H1 (cell line): ENCODE measurements around the gene CACFD1. TPM values are rescaled to one million over a fixed set of nuclear protein-coding genes. Genes with fewer than 3 reads are reported as not detected.

Experiments
- CTCF ChIA-PET: fragments of 300-600 bp; sonication (Branson Sonifier 250); formaldehyde crosslinking; loops from one replicate; lab custom pipeline; 2021; ENCODE audit not compliant: partially characterized antibody; lab: Charles Lee
- POLR2A ChIA-PET: fragments of 300-600 bp; sonication (Branson Sonifier 250); formaldehyde crosslinking; loops from one replicate; lab custom pipeline; 2021; ENCODE audit warnings: inconsistent platforms; ENCODE audit not compliant: partially characterized antibody; lab: Charles Lee
- DNase-seq, 2 experiments: peaks; one replicate each; pipeline versions ENCODE4 v3.0.0 to v3.0.0-alpha.2; 2010 to 2022; ENCODE audit warnings: low spot score in 2 of 2, low read depth in 1 of 2, mixed read lengths in 1 of 2
- FAIRE-seq: peaks from 2 replicates; lab custom pipeline; 2011; peaks lifted over from hg19 to GRCh38; lab: Jason Lieb, UNC
- H2AFZ ChIP-seq: 2 replicates; pipeline ENCODE4 v1.8.1; 2012; ENCODE audit warnings: low read length, inconsistent platforms
- H2AK5ac ChIP-seq: 2 replicates; pipeline ENCODE4 v1.6.1; 2013; ENCODE audit warnings: low read depth, low read length
- H2BK120ac ChIP-seq: replicated peaks from 2 replicates; pipeline ENCODE3; 2013; ENCODE audit warnings: low read depth, low read length, inconsistent platforms
- H2BK12ac ChIP-seq: 2 replicates; pipeline ENCODE4 v1.6.1; 2013; ENCODE audit warnings: low read depth, low read length
- H2BK15ac ChIP-seq: 2 replicates; pipeline ENCODE4 v1.6.1; 2013; ENCODE audit warnings: low read length
- H2BK20ac ChIP-seq: 2 replicates; pipeline ENCODE4 v1.6.1; 2013; ENCODE audit warnings: low read length
- H2BK5ac ChIP-seq: 2 replicates; pipeline ENCODE4 v1.6.1; 2013; ENCODE audit warnings: low read depth, low read length
- H3K14ac ChIP-seq: 2 replicates; pipeline ENCODE4 v1.6.1; 2013; ENCODE audit warnings: inconsistent platforms; ENCODE audit not compliant: insufficient read length
- H3K18ac ChIP-seq: 2 replicates; pipeline ENCODE4 v1.6.1; 2013; ENCODE audit warnings: low read length; ENCODE audit errors: extremely low read depth
- H3K23ac ChIP-seq: 2 replicates; pipeline ENCODE4 v1.6.1; 2013; ENCODE audit warnings: inconsistent platforms; ENCODE audit not compliant: insufficient read length
- H3K23me2 ChIP-seq: 2 replicates; pipeline ENCODE4 v1.6.1; 2013; ENCODE audit warnings: low read depth, low read length
- H3K27ac ChIP-seq: 2 replicates; pipeline ENCODE4 v1.6.1; 2011; ENCODE audit warnings: low read depth, low read length, inconsistent platforms
- H3K27me3 ChIP-seq, 4 experiments: replicated peaks in 1 of 4; 1 replicate in 1 of 4; 2 replicates in 3 of 4; pipeline versions ENCODE4 v1.6.1 to v1.8.1; 2011 to 2013; ENCODE audit warnings: low read length in 3 of 4, mild to moderate bottlenecking in 3 of 4, inconsistent platforms in 2 of 4, mixed read lengths in 2 of 4, moderate library complexity in 1 of 4; ENCODE audit not compliant: control insufficient read depth in 3 of 4, insufficient read depth in 3 of 4; ENCODE audit errors: extremely low read depth in 1 of 4
- H3K36me3 ChIP-seq, 4 experiments: 2 replicates each; pipeline versions ENCODE4 v1.6.1 to v1.8.1; 2011 to 2013; ENCODE audit warnings: mild to moderate bottlenecking in 4 of 4, low read length in 3 of 4, moderate library complexity in 2 of 4, control low read depth in 1 of 4, inconsistent platforms in 1 of 4; ENCODE audit not compliant: insufficient read depth in 4 of 4, control insufficient read depth in 2 of 4
- H3K4ac ChIP-seq: replicated peaks from 2 replicates; pipeline ENCODE3; 2013; ENCODE audit warnings: low read length, low read depth, mixed read lengths, inconsistent platforms; ENCODE audit not compliant: insufficient read length
- H3K4me1 ChIP-seq, 4 experiments: replicated peaks in 1 of 4; 1 replicate in 1 of 4; 2 replicates in 3 of 4; pipeline versions ENCODE4 v1.6.1 to v1.8.1; 2011 to 2013; ENCODE audit warnings: low read length in 3 of 4, inconsistent platforms in 2 of 4, mixed read lengths in 1 of 4; ENCODE audit not compliant: insufficient read depth in 4 of 4, control insufficient read depth in 3 of 4
- H3K4me2 ChIP-seq, 2 experiments: 2 replicates each; pipeline versions ENCODE4 v1.6.1 to v1.8.1; 2011 to 2013; ENCODE audit warnings: low read depth in 2 of 2, low read length in 2 of 2, control low read depth in 1 of 2, inconsistent platforms in 1 of 2, mild to moderate bottlenecking in 1 of 2; ENCODE audit not compliant: insufficient read depth in 1 of 2
- H3K4me3 ChIP-seq, 4 experiments: fragments of 200-600, 300-600 bp in 1 of 4; sonication (generic), shearing (Covaris generic), sonication (Bioruptor Twin) in 1 of 4; 2 replicates each; pipeline versions ENCODE4 v1.5.1 to v1.8.1; 2011 to 2016; ENCODE audit warnings: low read length in 4 of 4, low read depth in 3 of 4, control low read depth in 2 of 4, inconsistent platforms in 2 of 4, mild to moderate bottlenecking in 2 of 4, mixed read lengths in 1 of 4, moderate library complexity in 1 of 4; ENCODE audit not compliant: insufficient read depth in 2 of 4; ENCODE audit errors: extremely low read depth in 1 of 4
- H3K56ac ChIP-seq: replicated peaks from 2 replicates; pipeline ENCODE3; 2013; ENCODE audit warnings: low read depth, mild to moderate bottlenecking, mixed read lengths, low read length, inconsistent platforms; ENCODE audit not compliant: insufficient read length
- H3K79me1 ChIP-seq: 2 replicates; pipeline ENCODE4 v1.6.1; 2013; ENCODE audit warnings: low read depth, low read length, control low read depth
- H3K79me2 ChIP-seq, 2 experiments: 2 replicates each; pipeline versions ENCODE4 v1.6.1 to v1.8.1; 2012 to 2013; ENCODE audit warnings: low read length in 2 of 2, mild to moderate bottlenecking in 2 of 2, inconsistent platforms in 1 of 2; ENCODE audit not compliant: insufficient read depth in 2 of 2, control insufficient read depth in 1 of 2
- H3K9ac ChIP-seq, 4 experiments: replicated peaks in 1 of 4; 1 replicate in 1 of 4; 2 replicates in 3 of 4; pipeline versions ENCODE4 v1.6.1 to v1.8.1; 2011 to 2013; ENCODE audit warnings: low read depth in 3 of 4, low read length in 3 of 4, control low read depth in 2 of 4, mild to moderate bottlenecking in 2 of 4, moderate library complexity in 2 of 4, inconsistent platforms in 1 of 4; ENCODE audit errors: extremely low read depth in 1 of 4
- H3K9me3 ChIP-seq, 2 experiments: 2 replicates each; pipeline versions ENCODE4 v1.6.1 to v1.8.1; 2012 to 2013; ENCODE audit warnings: mild to moderate bottlenecking in 2 of 2, moderate library complexity in 2 of 2, control low read depth in 1 of 2, inconsistent platforms in 1 of 2, low read depth in 1 of 2, low read length in 1 of 2, mixed read lengths in 1 of 2; ENCODE audit not compliant: insufficient read depth in 2 of 2
- H4K20me1 ChIP-seq, 2 experiments: replicated peaks in 1 of 2; 2 replicates each; pipeline versions ENCODE3 to v1.8.1; 2011 to 2013; ENCODE audit warnings: inconsistent platforms in 2 of 2, low read length in 2 of 2, mild to moderate bottlenecking in 1 of 2; ENCODE audit not compliant: insufficient read depth in 2 of 2, control insufficient read depth in 1 of 2
- H4K5ac ChIP-seq: 2 replicates; pipeline ENCODE4 v1.6.1; 2013; ENCODE audit warnings: low read length, low read depth, mixed read lengths, inconsistent platforms; ENCODE audit not compliant: insufficient read length
- H4K8ac ChIP-seq: 2 replicates; pipeline ENCODE4 v1.8.0; 2013; ENCODE audit warnings: mild to moderate bottlenecking, moderate library complexity, low read length, inconsistent platforms; ENCODE audit not compliant: insufficient read depth; ENCODE audit errors: extremely low read depth
- H4K91ac ChIP-seq: replicated peaks from 2 replicates; pipeline ENCODE3; 2013; ENCODE audit warnings: low read length, mixed read lengths, inconsistent platforms; ENCODE audit not compliant: insufficient read length
- ASH2L ChIP-seq: fragments of 200-600, 300-600 bp; sonication (generic); IDR thresholded peaks from one replicate; pipeline ENCODE4 v1.7.1; 2017; ENCODE audit warnings: low read length
- ATF2 ChIP-seq: IDR thresholded peaks from 2 replicates; pipeline ENCODE4 v1.6.1; 2012; ENCODE audit warnings: low read length, inconsistent platforms
- BACH1 ChIP-seq: IDR thresholded peaks from 2 replicates; pipeline ENCODE4 v1.6.1; 2012; ENCODE audit warnings: low read length, improper control_type of control experiment
- CBX5 ChIP-seq: fragments of 300-800, 300-1000 bp; sonication (generic); IDR thresholded peaks from 2 replicates; pipeline ENCODE4 v1.7.1; 2016; ENCODE audit warnings: antibody characterized with exemption, low read length, low read depth
- CTBP2 ChIP-seq: IDR thresholded peaks from 2 replicates; pipeline ENCODE4 v1.7.0; 2011; ENCODE audit warnings: borderline replicate concordance, mild to moderate bottlenecking, moderate library complexity, mixed read lengths, low read length; ENCODE audit not compliant: insufficient read depth, insufficient read length
- HDAC2 ChIP-seq, 2 experiments: fragments of 300-600 bp in 1 of 2; sonication (generic) in 1 of 2; IDR thresholded peaks; 2 replicates each; pipeline ENCODE4 v1.6.1; 2011 to 2012; ENCODE audit warnings: low read depth in 2 of 2, low read length in 2 of 2, mild to moderate bottlenecking in 2 of 2, moderate library complexity in 2 of 2, borderline replicate concordance in 1 of 2, inconsistent platforms in 1 of 2
- POLR2A ChIP-seq, 2 experiments: IDR thresholded peaks; 1 replicate in 1 of 2; 2 replicates in 1 of 2; pipeline ENCODE4 v1.6.1; 2011; ENCODE audit warnings: low read depth in 2 of 2, low read length in 2 of 2, mild to moderate bottlenecking in 2 of 2; ENCODE audit errors: control extremely low read depth in 1 of 2
- POU5F1 ChIP-seq: IDR thresholded peaks from 2 replicates; pipeline ENCODE4 v1.6.1; 2011; ENCODE audit warnings: low read depth, mild to moderate bottlenecking, low read length, moderate library complexity
- SAP30 ChIP-seq: fragments of 300-600 bp; sonication (generic); IDR thresholded peaks from 2 replicates; pipeline ENCODE4 v1.7.1; 2012; ENCODE audit warnings: low read length, moderate library complexity, mild to moderate bottlenecking, inconsistent platforms; ENCODE audit not compliant: insufficient read depth, insufficient replicate concordance
- SP1 ChIP-seq: IDR thresholded peaks from 2 replicates; pipeline ENCODE4 v1.6.1; 2011; ENCODE audit warnings: low read depth, low read length
- TCF12 ChIP-seq: IDR thresholded peaks from 2 replicates; pipeline ENCODE4 v1.6.1; 2011; ENCODE audit warnings: low read depth, mild to moderate bottlenecking, low read length
- YY1 ChIP-seq: IDR thresholded peaks from 2 replicates; pipeline ENCODE4 v1.6.1; 2011; ENCODE audit warnings: low read depth, mild to moderate bottlenecking, low read length
- ZNF274 ChIP-seq: IDR thresholded peaks from 2 replicates; pipeline ENCODE4 v1.7.0; 2012; ENCODE audit warnings: low read length, borderline replicate concordance; ENCODE audit errors: extremely low read depth
- WGBS, 2 experiments: shearing (Covaris generic) in 1 of 2; methylation state at CpG; one replicate each; pipeline versions ENCODE4 v1.1.6 to v1.1.7; 2013 to 2015; ENCODE audit warnings: low lambda C conversion rate in 2 of 2, mixed read lengths in 2 of 2, inconsistent platforms in 1 of 2, low coverage in 1 of 2, missing lambda C conversion rate in 1 of 2; ENCODE audit not compliant: insufficient replicate concordance in 2 of 2, insufficient coverage in 1 of 2, insufficient read length in 1 of 2; ENCODE audit errors: extremely low coverage in 1 of 2, missing lambda C conversion rate in 1 of 2; 5-methylcytosine and 5-hydroxymethylcytosine counted together
- polyA plus RNA-seq, 7 experiments: library from polyadenylated mRNA; depleted of rRNA in 3 of 7; stranded (reverse) in 5 of 7; unstranded in 2 of 7; fragments of >200 nt in 5 of 7; fragments of 200-250 nt in 2 of 7; gene quantifications; 1 replicate in 5 of 7; 2 replicates in 1 of 7; 4 replicates in 1 of 7; pipeline versions ENCODE4 v1.2.1 to v1.2.3, GENCODE V29; 2011 to 2013; ENCODE audit warnings: missing spikeins in 2 of 7, mixed read lengths in 2 of 7
- total RNA-seq: library from RNA; stranded (reverse); fragmentation: NEBNext Ultra II Directional; extraction: Animal tissue kit (Norgen Biotek cat#: 25700); gene quantifications from 2 replicates; pipeline ENCODE4 v1.2.1, GENCODE V29; 2021

The CACFD1 gene
- total and polyA plus RNA-seq, 2 of the 8 experiments (the other 6 are each of a cell fraction or from before 2014, with no cell fraction given) = 13.4 to 15.5 TPM

- Histone ChIP-seq H3K4ac (no peak overlapping the region), H2AK5ac (no peak overlapping the region), H3K9ac (no peak overlapping the region), H4K5ac (no peak overlapping the region), H3K56ac (no peak overlapping the region), H3K23ac (no peak overlapping the region), H3K27me3 (no peaks in the 10 kb centered on the region), H2AFZ (no peak overlapping the region), H2BK15ac (no peak overlapping the region), H3K4me3 (no peak overlapping the region), H2BK20ac (no peak overlapping the region), H3K18ac (no peak overlapping the region), H2BK5ac (no peak overlapping the region), H2BK12ac (no peak overlapping the region), H3K27ac (no peak overlapping the region), H2BK120ac (no peak overlapping the region), H3K79me1 (no peaks in the 10 kb centered on the region), H3K9me3 (no peaks in the 10 kb centered on the region), H4K8ac (no peak overlapping the region), H4K20me1 (peaks cover 0 to 4% of the 10 kb centered on the region in 2 experiments), H3K4me1 (no peaks in the 10 kb centered on the region), H3K14ac (no peak overlapping the region), H3K79me2 (no peaks in the 10 kb centered on the region), H3K4me2 (no peak overlapping the region)
- CTCF ChIA-PET = interaction anchor here (0.7 to 7.2 kb wide), 14 partner anchors 8 to 97 kb away, joined by 3 to 64 read pairs (median 5); partner anchors contain the start of gene ADAMTS13
- FAIRE-seq (no peak), DNase-seq (no peak)
- WGBS, 2 experiments = 86% methylated on average over 15 of the region's 15 CpGs; no CpG with 5 or more reads in 1 of the 2 experiments
- TF ChIP-seq SP1 = no peak
- TF ChIP-seq POU5F1 = no peak
- no peak for TF ChIP-seq POLR2A (IDR thresholded peaks at IDR 0.05; ENCODE audit: control extremely low read depth in 1 of 2, low read depth in 2 of 2, low read length in 2 of 2)
- TF ChIP-seq CTBP2 = no peak
- no peak for TF ChIP-seq BACH1
- TF ChIP-seq HDAC2 (IDR thresholded peaks at IDR 0.05; ENCODE audit: borderline replicate concordance in 1 of 2, low read depth in 2 of 2, low read length in 2 of 2) = no peak
- TF ChIP-seq CBX5 = no peak
- no peak for TF ChIP-seq YY1
- no peak for TF ChIP-seq ATF2
- no peak for TF ChIP-seq SAP30
- no peak for TF ChIP-seq ZNF274
- no peak for TF ChIP-seq TCF12
- no peak for TF ChIP-seq ASH2L
- TF ChIP-seq, all 59 proteins: peak for 0
- H3K23me2 ChIP-seq = no peaks in the 10 kb centered on the region
- H3K36me3 ChIP-seq = no peaks in the 10 kb centered on the region
- H4K91ac ChIP-seq = no peak overlapping the region
- POLR2A ChIA-PET = interaction anchor here (1.0 to 2.1 kb wide), 5 partner anchors 11 to 27 kb away, joined by 3 to 8 read pairs (median 4); no protein-coding TSS in a partner anchor
Measured at GRCh38 chr9:133443248-133443647, 16.5 kb upstream of the CACFD1 start.
